OCI-M2 (cell line): Measurements from ENCODE around the gene PRR3.
A peak's percentile ranks its signal among the peaks of the same experiment; 100 is the strongest.
"Not testable (repeated sequence)": the region's sequence is repeated elsewhere in the genome, so short reads cannot be mapped to it uniquely, and the experiment has no call there.

ENCODE experiments used
- DNase-seq: peaks from one replicate; lab custom pipeline; 2025; ENCODE audit not compliant: unreplicated experiment; lab: John Stamatoyannopoulos, UW

The PRR3 gene, protein sequence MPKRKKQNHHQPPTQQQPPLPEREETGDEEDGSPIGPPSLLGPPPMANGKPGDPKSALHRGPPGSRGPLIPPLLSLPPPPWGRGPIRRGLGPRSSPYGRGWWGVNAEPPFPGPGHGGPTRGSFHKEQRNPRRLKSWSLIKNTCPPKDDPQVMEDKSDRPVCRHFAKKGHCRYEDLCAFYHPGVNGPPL

DNA sequence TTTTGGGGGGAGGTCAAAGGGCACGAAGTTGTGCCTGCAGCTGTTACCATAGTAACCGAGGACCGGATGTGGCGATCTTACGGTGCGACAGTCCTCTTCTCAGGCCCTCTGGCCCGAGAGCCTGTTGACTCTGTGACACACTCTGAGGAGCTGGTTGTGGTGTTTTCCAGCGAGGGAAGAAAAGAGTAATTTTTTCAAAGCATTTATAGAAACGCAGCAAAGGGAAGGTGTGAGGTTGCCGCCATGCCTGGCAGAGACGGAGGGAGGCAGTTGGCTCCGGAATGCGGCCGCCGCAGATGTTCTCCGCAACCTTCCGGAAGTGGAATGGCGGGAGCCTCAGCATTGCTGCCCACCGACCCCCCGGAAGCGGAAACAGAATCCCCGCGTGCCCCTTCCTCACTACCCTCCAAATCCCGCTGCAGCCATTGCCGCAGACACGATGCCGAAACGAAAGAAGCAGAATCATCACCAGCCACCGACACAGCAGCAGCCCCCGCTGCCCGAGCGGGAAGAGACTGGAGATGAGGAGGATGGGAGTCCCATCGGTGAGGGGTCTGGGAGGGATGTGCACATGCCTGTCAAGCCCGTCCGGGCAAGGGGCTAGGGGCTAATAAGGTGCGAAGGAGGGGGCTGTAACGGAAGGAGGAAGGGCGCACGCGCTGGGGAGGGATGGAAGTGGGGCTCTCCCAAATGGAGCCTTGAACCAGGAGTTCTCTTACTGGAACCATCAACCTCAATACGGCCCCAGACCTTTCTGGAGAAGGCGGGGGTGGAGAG is at the start of gene PRR3:
Gene PRR3 (plus strand): TSS at position 390 of the 777 bp plus-strand sequence. CDS start 50 bp downstream, at position 440.
- peak; percentile 91 for DNase-seq

DNA sequence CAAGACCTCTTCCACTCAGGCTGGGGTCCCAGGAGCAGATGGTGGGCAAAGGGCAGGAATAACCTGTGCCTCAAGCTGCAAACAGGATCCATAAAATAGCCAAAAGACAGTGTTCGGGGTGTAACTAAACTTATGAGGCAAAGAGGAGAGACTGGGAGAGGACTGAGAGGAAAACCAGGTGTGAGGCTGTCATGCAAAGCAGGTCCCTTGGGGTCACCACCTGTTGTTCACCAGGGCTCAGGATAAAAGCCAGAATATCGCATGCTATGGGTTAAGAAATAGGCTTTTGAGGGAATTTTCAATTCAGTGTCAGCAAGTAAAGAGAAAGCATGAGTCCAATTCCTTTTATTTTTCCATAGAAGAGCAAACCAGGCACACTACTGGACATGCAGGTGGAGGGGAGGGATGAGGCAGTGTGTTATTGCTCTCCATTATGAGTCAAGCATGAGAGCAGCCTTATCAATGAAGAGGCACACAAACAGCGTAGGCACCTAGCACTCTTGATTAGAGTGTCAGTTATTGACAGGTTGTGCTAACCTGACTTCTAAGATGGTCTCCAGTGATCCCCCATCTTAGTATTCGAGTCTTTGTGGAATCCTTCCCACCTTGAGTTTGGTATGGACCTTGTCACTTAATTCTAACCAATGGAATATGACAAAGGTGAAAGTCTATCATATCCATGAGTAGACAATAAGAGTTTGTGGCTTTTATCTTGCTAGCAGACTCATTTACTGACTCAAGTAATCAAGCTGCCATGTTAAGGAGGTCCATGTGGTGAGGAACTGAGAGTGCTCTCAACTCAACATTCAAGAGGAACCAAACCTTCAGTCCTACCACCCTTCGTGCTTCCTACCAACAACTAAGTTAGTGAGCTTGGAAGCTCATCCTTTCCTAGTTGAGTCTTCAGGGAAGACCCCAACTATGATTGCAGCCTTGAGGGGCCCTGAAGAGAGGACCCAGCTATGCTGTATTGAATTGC is 49.0 kb upstream of the PRR3 start:
- no peak for DNase-seq

DNA sequence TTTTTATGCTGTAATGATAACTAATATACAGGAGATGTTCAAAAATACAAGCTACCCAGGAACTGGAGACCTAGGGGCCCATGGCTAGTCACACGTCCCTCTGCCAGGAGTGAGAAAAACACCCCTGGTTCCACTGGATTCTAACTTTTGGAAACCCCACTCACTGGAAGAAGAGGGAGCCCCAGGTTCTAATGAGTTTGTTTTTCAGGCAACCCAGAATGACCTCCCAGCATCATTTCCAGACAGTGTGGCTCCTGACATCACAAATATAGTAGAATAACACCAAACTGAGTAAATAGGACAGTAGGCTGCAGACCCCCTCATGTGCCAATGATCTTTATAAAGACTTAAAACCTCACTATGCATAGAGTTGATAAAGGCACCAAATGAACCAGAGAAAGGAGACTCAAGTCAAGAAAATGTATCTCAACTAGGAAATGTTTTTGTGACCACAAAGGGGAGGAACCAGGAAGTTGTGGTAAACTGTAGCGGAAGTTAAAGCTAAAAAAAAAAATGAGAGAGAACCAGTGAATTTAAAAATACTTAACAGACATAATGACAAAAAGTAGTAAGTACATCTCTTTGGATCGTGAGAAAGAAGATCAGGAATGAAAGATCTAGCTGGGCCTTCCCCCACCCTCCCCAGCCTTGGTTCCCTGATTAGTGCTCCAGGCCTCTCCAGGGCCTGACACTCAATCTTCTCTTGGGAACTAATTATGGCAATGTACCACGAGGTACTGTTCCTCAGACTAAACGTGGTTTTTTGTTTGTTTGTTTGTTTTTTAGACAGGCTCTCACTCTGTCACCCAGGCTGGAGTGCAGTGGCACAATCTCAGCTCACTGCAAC is 48.0 kb upstream of the PRR3 start:
- DNase-seq: peak; percentile 66

DNA sequence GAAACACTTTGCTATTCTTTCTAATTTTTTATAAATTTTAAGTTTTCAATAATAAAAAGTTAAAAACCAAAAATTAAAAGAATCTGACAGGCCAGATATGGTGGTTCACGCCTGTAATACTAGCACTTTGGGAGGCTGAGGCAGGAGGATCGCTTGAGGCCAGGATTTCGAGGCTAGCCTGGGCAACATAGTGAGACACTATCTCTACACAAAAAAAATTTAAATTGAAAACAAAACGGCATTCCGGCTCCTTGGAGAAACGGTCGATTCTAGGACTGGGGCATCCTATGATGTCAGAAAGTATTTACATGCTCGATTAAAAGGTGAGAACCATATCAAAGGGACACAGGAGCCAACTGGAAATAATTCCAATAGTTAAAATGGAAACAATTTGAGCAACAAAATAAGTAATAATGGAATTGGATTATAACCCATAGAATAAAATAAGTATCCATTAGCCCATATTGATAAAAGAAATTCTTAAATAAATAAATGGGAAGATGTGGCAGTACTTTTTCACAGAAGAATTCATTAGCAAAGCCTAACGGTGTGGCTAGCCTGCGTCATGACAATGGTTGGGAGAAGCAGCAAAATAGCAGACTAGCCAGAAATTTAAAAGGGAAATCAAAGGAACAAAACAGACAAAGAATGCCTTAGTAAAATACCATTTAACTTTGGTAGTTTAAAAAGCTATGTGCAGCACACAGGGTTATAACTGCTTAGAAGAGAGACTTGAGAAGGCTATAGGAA is 46.5 kb upstream of the PRR3 start:
- DNase-seq: no peak

DNA sequence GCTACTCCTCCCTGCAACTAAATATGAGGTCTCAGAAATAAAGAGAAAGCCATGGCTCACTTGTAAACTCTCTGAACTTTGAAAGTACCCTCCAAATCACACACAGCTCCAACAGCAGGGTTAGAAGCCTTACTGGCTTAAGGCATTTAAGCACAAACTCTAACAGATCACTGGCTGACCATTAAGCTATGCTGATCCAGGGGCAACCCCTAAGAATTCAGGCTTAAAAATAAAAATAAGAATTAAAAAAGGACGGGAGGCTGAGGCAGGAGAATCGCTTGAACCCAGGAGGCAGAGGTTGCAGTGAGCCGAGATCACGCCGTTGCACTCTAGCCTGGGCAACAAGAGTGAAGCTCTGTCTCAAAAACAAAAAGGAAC is 45.9 kb upstream of the PRR3 start:
- DNase-seq: no peak

DNA sequence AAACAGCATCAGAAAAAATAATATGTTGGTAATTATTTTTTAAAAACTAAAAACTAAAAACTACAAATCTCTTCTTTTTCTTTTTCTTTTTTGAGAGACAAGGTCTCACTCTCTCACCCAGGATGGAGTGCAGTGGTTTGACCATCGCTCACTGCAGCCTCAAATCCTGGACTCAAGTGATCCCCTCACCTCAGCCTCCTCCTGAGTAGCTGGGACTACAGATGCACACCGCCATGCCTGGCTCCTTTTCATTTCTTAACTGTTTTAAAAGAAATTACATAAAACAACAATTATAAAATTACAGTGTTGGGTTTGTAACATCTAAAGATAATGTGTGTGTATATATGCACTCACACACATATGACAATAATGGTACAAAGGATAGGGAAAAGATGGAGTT is 43.6 kb upstream of the PRR3 start:
- DNase-seq: no peak

DNA sequence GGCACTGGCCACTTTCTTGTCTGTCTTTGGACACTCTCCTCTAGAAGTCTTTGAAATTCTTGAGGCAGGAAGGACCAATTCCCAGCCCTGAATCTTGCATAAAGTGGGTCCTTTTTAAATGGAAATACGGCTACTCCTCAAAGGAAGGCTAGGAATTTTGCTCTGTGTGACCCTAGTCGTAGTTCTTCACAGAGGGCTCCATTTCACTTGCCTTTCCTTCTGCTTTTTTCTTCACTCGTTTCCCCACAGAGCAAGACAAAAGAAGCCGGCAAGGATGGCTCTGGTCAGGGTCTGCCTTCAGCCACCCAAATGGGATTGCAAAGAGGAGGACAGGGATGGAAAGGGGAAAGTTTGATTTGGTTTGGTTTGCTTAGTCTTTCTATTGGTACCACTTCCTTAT is 42.0 kb upstream of the PRR3 start:
- DNase-seq: no peak

DNA sequence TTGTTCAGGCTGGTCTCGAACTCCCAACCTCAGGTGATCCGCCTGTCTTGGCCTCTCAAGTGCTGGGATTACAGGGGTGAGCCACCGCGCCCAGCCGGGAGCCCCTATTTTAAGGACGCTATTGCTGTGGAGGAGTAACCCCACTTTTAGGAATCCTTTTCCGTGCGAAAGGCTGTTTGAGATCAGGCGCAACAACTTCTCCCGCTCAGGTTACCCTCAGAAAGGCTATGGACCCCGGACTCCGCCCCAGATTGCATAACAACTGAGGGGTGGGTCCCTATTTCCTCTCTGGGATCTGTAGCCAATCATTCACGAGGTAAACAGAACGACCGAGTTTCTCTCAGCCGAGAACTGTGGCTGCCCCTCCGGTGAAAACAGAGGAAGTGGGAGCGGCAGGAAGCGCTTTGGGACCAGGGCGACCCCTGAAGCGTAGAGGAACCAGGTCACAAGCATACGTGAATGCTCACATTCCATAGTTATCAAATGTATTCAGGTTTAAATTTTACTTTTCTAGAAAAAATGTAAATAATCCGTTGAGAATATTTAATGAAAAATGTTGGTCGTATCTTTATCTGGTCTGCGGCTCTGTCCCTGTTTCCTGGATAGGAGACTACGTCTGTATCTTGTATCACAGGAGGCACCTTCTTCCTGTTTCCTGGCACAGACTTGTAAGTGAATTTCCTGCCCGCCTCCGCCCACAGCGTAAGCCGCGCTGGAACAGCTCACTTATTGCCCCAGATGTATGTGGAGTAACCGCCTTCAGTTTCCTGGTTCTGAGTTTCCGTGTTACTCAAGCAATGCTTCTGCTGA is 40.9 kb upstream of the PRR3 start:
- peak; percentile 88 for DNase-seq

DNA sequence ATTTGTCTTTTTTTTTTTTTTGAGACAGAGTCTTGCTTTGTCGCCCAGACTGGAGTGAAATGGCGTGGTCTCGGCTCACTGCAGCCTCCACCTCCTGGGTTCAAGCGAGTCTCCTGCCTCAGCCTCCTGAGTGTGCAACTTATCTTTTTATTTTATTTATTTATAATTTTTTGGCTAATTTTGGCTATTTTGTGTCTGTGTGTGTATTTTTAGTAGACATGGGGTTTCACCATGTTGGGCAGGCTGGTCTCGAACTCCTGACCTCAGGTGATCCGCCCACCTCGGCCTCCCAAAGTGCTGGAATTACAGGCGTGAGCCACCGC is 40.4 kb upstream of the PRR3 start:
- DNase-seq: not testable (repeated sequence)

DNA sequence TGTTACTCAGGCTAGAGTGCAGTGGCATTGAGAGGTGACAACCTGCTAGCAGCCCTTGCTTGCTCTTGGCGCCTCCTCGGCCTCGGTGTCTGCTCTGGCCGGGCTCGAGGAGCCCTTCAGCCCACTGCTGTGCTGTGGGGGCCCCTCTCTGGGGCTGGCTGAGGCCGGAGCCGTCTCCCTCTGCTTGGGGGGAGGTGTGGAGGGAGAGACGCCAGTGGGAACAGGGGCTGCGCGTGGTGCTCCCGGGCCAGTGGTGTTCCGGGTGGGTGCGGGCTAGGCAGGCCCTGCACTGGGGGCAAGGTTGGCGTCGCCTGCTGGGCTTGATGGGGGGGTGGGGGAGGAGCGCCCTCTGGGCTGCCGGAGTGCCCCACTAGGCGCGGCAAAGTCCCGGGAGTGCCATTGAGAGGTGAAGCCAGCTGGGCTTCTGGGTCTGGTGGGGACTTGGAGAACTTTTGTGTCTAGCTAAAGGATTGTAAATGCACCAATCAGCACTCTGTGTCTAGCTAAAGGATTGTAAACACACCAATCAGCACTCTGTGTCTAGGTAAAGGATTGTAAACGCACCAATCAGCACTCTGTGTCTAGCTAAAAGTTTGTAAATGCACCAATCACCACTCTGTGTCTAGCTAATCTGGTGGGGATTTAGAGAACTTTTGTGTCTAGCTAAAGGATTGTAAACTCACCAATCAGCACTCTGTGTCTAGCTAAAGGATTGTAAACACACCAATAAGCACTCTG is 39.2 kb upstream of the PRR3 start:
- not testable (repeated sequence) for DNase-seq

DNA sequence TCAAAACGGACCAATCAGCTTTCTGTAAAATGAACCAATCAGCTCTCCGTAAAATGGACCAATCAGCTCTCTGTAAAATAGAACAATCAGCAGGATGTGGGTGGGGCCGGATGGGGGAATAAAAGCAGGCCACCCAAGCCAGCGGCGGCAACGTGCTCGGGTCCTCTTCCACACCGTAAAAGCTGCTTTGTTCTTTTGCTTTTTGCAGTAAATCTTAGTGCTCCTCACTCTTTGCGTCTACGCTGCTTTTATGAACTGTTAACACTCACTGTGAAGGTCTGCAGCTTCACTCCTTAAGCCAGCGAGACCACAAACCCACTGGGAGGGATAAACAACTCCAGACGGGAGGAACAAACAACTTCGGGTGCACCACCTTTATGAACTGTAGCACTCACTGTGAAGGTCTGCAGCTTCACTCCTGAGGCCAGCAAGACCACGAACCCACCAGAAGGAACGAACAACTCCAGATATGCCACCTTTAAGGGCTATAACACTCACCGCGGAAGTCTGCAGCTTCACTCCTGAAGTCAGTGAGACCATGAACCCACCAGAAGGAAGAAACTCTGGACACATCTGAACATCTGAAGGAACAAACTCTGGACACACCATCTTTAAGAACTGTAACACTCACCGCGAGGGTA is 38.5 kb upstream of the PRR3 start:
- DNase-seq: not testable (repeated sequence)

DNA sequence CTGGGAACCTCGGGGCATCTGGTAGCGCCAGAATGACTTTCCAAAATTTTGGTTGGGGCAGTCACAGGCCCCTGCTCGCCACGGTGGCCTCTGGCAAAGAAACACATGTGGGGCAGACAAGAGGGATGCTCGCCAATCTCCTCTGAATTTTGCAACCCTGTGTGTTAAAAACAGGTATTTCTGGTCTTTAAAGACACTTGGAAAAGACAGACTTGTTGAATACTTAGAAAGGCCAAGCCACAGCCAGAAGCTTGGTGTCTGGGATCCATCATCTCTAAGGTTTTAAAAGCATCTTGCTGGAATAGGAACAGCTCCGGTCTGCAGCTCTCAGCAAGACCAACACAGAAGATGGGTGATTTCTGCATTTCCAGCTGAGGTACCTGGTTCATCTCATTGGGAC is 36.6 kb upstream of the PRR3 start:
- DNase-seq: no peak

DNA sequence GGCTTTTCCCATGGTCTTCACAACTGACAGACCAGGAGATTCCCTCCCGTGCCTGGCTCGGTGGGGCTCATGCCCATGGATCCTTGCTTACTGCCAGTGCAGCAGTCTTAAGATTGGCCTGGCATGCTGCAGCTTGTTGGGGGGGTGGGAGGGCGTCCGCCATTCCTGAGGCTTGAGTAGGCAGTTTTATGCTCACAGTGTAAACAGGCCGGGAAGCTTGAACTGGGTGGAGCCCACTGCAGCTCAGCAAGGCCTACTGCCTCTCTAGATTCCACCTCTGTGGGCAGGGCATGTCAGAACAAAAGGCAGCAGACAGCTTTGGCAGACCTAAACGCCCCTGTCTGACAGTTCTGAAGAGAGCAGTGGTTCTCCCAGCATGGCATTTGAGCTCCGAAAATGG is 36.0 kb upstream of the PRR3 start:
- not testable (repeated sequence) for DNase-seq

DNA sequence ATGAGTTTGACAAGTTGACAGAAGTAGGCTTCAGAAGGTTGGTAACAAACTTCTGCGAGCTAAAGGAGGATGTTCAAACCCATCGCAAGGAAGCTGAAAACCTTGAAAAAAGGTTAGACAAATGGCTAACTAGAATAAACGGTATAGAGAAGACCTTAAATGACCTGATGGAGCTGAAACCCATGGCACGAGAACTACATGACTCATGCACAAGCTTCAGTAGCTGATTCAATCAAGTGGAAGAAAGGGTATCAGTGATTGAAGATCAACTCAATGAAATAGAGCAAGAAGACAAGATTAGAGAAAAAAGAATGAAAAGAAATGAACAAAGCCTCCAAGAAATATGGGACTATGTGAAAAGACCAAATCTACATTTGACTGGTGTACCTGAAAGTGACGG is 35.1 kb upstream of the PRR3 start:
- not testable (repeated sequence) for DNase-seq

DNA sequence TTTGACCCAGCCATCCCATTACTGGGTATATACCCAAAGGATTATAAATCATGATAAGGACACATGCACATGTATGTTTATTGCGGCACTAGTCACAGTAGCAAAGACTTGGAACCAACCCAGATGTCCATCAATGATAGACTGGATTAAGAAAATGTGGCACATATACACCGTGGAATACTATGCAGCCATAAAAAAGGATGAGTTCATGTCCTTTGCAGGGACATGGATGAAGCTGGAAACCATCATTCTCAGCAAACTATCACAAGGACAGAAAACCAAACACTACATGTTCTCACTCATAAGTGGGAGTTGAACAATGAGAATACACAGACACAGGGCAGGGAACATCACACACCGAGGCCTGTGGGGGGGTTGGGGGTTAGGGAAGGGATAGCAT is 30.7 kb upstream of the PRR3 start:
- DNase-seq: not testable (repeated sequence)

DNA sequence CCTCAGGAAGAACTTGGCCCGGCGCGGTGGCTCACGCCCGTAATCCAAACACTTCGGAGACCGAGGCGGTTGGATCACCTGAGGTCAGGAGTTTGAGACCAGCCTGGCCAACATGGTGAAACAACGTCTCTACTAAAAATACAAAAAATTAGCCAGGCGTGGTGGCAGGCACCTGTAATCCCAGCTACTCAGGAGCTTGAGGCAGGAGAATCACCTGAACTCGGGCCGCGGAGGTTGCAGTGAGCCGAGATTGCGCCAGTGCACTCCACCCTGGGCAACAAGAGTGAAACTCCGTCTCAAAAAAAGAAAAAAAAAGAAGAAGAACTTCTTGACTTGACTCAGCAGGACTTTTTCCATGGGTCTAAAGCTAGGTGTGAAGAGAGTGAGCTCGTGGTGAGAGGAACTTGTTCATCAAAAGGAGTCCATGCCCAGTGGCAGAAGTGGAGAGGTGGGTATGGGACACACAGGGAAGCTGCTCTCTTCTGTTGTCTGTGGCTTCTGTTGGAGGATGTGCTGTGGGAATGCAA is 27.7 kb upstream of the PRR3 start:
- DNase-seq: not testable (repeated sequence)

DNA sequence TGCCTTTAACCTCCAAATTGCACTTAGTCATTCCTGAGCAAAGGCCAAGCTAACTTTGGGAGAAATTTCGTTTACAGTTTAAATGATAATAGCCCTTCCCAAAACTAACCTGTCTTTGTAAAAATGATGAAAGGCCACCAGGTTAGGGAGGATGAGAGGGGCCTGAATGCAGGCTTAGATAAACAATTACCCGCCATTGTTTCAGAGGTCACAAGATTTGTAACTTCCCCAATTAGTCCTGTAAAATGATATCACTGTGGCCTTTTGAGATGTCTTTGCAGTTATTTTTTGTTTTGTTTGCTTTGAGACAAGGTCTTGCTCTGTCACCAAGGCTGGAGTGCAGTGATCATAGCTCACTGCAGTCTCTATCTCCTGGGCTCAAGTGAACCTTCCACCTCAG is 27.1 kb upstream of the PRR3 start:
- DNase-seq: no peak
